AG04450 (cell line): Measurements from ENCODE around the gene DHX57. TPM values are rescaled to one million over a fixed set of nuclear protein-coding genes. Genes with fewer than 3 reads are reported as not detected.
"Not testable (repeated sequence)": the region's sequence is repeated elsewhere in the genome, so short reads cannot be mapped to it uniquely, and the experiment has no call there.

Experiments used
- CTCF ChIA-PET: fragments of 300-600, 350-600 bp; formaldehyde crosslinking; extraction: SDS; loops from one replicate; lab custom pipeline; 2022; ENCODE audit warnings: antibody characterized with exemption, inconsistent platforms; lab: Charles Lee
- POLR2A ChIA-PET: fragments of 350-600 bp; formaldehyde crosslinking; extraction: SDS; loops from one replicate; lab custom pipeline; 2021; ENCODE audit warnings: antibody characterized with exemption, inconsistent platforms; lab: Yijun Ruan, JAX
- DNase-seq: peaks from one replicate; pipeline ENCODE4 v3.0.0-alpha.2; 2011; ENCODE audit warnings: low read depth, low spot score
- H3K27ac ChIP-seq: one replicate; pipeline ENCODE4 v1.5.1; 2012; ENCODE audit warnings: low read depth, low read length, control low read depth
- H3K27me3 ChIP-seq: one replicate; pipeline ENCODE4 v1.6.0; 2012; ENCODE audit warnings: low read length; ENCODE audit not compliant: control insufficient read depth, insufficient read depth
- H3K4me3 ChIP-seq: 2 replicates; pipeline ENCODE4 v1.5.1; 2011; ENCODE audit warnings: mild to moderate bottlenecking, low read depth, low read length, control low read depth
- H3K9me3 ChIP-seq: 2 replicates; pipeline ENCODE4 v1.5.1; 2012; ENCODE audit warnings: low read length; ENCODE audit not compliant: control insufficient read depth, insufficient read depth
- CTCF ChIP-seq: IDR thresholded peaks from 2 replicates; pipeline ENCODE4 v1.5.1; 2011; ENCODE audit warnings: low read depth, low read length, control low read depth, inconsistent platforms
- polyA plus RNA-seq: library from polyadenylated mRNA; depleted of rRNA; stranded (reverse); fragments of >200 nt; gene quantifications from 2 replicates; pipeline ENCODE4 v1.2.3, GENCODE V29; 2011

Gene DHX57
- polyA plus RNA-seq, 1 experiment: 23.3 TPM

- CTCF ChIA-PET: interaction anchor here (0.5 to 1.2 kb wide), 2 partner anchors 8 to 182 kb away, joined by 3 to 5 read pairs; no protein-coding TSS in a partner anchor
Observed at GRCh38 chr2:38763728-38764127, 112.0 kb downstream of the DHX57 start.

GRCh38 chr2:38763228-38763627, 112.5 kb downstream of the DHX57 start:
- TF ChIP-seq CTCF: no peak
- H3K9me3 ChIP-seq: no peaks in the 10 kb centered on the region
- H3K27ac ChIP-seq: no peak overlapping the region
- no peaks in the 10 kb centered on the region for H3K27me3 ChIP-seq
- DNase-seq: no peak
- ChIA-PET CTCF (interaction anchor here (0.5 to 1.2 kb wide), 2 partner anchors 8 to 182 kb away, joined by 3 to 5 read pairs; no protein-coding TSS in a partner anchor), POLR2A (interaction anchor here (3.9 kb wide), 1 partner anchor 12 kb away, joined by 35 read pairs; the partner anchor contains the start of gene SRSF7)
- H3K4me3 ChIP-seq: no peak overlapping the region

More at GRCh38 chr2:38763728-38764127, 112.0 kb downstream of the DHX57 start:
- Histone ChIP-seq H3K27ac (no peak overlapping the region), H3K9me3 (no peaks in the 10 kb centered on the region), H3K4me3 (no peak overlapping the region), H3K27me3 (no peaks in the 10 kb centered on the region)
- DNase-seq: no peak
- POLR2A ChIA-PET: interaction anchor here (3.9 kb wide), 1 partner anchor 13 kb away, joined by 35 read pairs; the partner anchor contains the start of gene SRSF7
- no peak for TF ChIP-seq CTCF

- CTCF ChIA-PET, H3K27ac ChIP-seq, DNase-seq, POLR2A ChIA-PET, H3K4me3 ChIP-seq, H3K9me3 ChIP-seq, H3K27me3 ChIP-seq: not testable (repeated sequence)
Observed at GRCh38 chr2:38755891-38756290, 119.8 kb downstream of the DHX57 start.

- no peak overlapping the region for H3K27ac ChIP-seq
- ChIA-PET CTCF (no interaction called here), POLR2A (interaction anchor here (0.6 kb wide), 1 partner anchor 11 kb away, joined by 3 read pairs; no protein-coding TSS in a partner anchor)
- TF ChIP-seq CTCF: no peak
- DNase-seq: no peak
- no peak overlapping the region for H3K4me3 ChIP-seq
- no peaks in the 10 kb centered on the region; the same call in 1 of the 2 replicates for H3K9me3 ChIP-seq
- H3K27me3 ChIP-seq: no peaks in the 10 kb centered on the region
Observed at GRCh38 chr2:38754506-38754905, 121.2 kb downstream of the DHX57 start.

- no peak overlapping the region for H3K4me3 ChIP-seq
- no peak overlapping the region for H3K27ac ChIP-seq
- no peak for DNase-seq
- no peak for TF ChIP-seq CTCF
- POLR2A ChIA-PET: interaction anchor here (0.6 kb wide), 1 partner anchor 10 kb away, joined by 3 read pairs; no protein-coding TSS in a partner anchor
- no peaks in the 10 kb centered on the region; the same call in 1 of the 2 replicates for H3K9me3 ChIP-seq
- H3K27me3 ChIP-seq: no peaks in the 10 kb centered on the region
- CTCF ChIA-PET: no interaction called here
Observed at GRCh38 chr2:38754049-38754448, 121.7 kb downstream of the DHX57 start.
